Thyroid gland (tissue), 4 donors: ENCODE results near the gene ATP7B.

Experiments
- CTCF ChIP-seq, 6 experiments: fragments of 200-600 bp in 3 of 6; fragments of 450-650 bp in 3 of 6; sonication (generic) in 3 of 6; IDR thresholded peaks; one replicate each; pipeline ENCODE4 v1.5.1; 2016 to 2019; ENCODE audit warnings: antibody characterized with exemption in 6 of 6, mild to moderate bottlenecking in 2 of 6, inconsistent platforms in 1 of 6, moderate library complexity in 1 of 6
- POLR2A ChIP-seq, 2 donors: fragments of 450-650 bp; IDR thresholded peaks; one replicate each; pipeline ENCODE4 v1.6.1; 2017; ENCODE audit warnings: antibody characterized with exemption in 2 of 2, mild to moderate bottlenecking in 2 of 2, moderate library complexity in 1 of 2

DNA sequence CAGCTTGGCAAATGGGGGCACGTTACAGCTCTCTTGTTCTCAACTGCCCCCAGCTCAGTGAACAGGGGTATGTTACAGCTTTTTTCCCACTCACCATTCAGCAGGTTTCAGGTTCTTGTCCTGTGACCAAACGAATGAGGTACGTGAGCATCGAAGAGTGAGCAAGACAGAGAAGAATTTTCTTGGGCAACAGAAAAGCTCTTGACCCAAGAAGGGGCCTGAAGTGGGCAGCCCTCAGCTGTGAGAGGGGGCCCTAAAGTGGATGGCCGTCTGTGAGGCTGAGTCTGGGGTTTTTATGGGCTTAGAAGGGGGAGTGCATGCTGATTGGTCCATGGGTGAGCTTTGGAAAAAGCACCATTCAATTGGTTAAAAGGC, 128.0 kb downstream of the ATP7B start:
- no peak for TF ChIP-seq CTCF (IDR thresholded peaks at IDR 0.05)
- TF ChIP-seq POLR2A (IDR thresholded peaks at IDR 0.05): no peak
